Tibial artery (tissue), 4 donors: ENCODE measurements around the gene DQX1.

Experiments used
- DNase-seq, 2 donors: peaks; one replicate each; pipeline ENCODE4 v3.0.0-alpha.2; 2019
- H3K27ac ChIP-seq, 2 donors: fragments of 200-600 bp; sonication (generic) in 1 of 2; 1 replicate in 1 of 2; 2 replicates in 1 of 2; pipeline ENCODE4 v1.5.1; 2018 to 2019; ENCODE audit warnings: mild to moderate bottlenecking in 1 of 2
- H3K27me3 ChIP-seq, 2 donors: fragments of 200-600 bp; sonication (generic) in 1 of 2; one replicate each; pipeline versions ENCODE4 v1.5.1 to v1.6.0; 2016 to 2019
- H3K36me3 ChIP-seq, 3 donors: fragments of 200-600 bp; sonication (generic) in 2 of 3; one replicate each; pipeline ENCODE4 v1.5.1; 2016 to 2019; ENCODE audit warnings: mild to moderate bottlenecking in 2 of 3
- H3K4me1 ChIP-seq, 4 donors: fragments of 200-600 bp; sonication (generic) in 2 of 4; 1 replicate in 3 of 4; 2 replicates in 1 of 4; pipeline ENCODE4 v1.5.1; 2016 to 2019
- H3K4me3 ChIP-seq, 2 donors: fragments of 200-600 bp; sonication (generic) in 1 of 2; 1 replicate in 1 of 2; 2 replicates in 1 of 2; pipeline ENCODE4 v1.5.1; 2018 to 2019; ENCODE audit warnings: mild to moderate bottlenecking in 2 of 2
- H3K9me3 ChIP-seq, 3 donors: fragments of 200-600 bp; sonication (generic) in 1 of 3; one replicate each; pipeline ENCODE4 v1.5.1; 2016 to 2019
- intact Hi-C: fragments of 100-400 bp; cut with DNase I; formaldehyde crosslinking; loops from one replicate; pipeline ENCODE4 v1.15.0; 2023; ENCODE audit warnings: low total_unique reads
- TF ChIP-seq, protein P1 (sequence below), 2 experiments: fragments of 200-600 bp in 1 of 2; fragments of 450-650 bp in 1 of 2; IDR thresholded peaks; one replicate each; pipeline ENCODE4 v1.5.1; 2017 to 2019; ENCODE audit warnings: antibody characterized with exemption in 2 of 2, mild to moderate bottlenecking in 1 of 2, moderate library complexity in 1 of 2

Gene DQX1

DNA sequence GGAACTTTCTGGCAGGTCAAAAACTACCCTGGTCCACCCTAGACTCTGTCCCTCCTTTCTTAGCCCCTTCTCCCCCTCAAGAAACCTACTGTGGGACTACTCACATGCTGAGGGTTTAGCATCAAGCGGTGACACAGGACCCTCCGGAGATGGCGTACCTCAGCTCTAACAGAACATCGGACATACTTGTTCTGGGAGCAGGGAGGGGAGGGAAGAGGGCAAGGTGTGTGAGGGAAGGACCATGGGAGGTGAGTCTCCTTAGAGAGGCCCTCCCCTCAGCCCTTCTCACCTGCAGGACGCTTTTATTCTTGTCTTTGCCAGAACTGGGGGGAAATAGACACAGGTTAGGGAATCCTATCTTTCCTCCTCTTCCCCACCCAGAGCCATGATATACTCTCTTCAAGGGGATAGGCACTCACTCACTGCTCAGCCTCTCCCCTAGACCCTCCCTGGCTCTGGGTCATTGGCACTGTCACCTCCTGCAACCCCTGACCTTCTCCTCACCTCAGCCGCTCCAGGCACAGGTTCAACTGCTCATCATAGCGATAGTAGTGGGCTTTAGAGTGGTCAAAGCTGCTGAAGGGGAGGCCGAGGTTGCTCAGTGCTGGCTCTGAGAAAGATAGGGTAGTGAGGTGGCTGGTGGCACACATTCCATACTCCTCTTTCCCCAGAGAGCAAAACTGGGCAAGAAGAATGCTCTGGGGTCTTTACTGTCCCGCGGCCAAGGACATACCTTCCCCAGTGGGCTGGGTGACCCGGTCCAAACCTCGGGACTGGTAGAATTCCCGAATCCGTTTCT is 20.4 kb downstream of the DQX1 start:
- TF ChIP-seq, protein P1, sequence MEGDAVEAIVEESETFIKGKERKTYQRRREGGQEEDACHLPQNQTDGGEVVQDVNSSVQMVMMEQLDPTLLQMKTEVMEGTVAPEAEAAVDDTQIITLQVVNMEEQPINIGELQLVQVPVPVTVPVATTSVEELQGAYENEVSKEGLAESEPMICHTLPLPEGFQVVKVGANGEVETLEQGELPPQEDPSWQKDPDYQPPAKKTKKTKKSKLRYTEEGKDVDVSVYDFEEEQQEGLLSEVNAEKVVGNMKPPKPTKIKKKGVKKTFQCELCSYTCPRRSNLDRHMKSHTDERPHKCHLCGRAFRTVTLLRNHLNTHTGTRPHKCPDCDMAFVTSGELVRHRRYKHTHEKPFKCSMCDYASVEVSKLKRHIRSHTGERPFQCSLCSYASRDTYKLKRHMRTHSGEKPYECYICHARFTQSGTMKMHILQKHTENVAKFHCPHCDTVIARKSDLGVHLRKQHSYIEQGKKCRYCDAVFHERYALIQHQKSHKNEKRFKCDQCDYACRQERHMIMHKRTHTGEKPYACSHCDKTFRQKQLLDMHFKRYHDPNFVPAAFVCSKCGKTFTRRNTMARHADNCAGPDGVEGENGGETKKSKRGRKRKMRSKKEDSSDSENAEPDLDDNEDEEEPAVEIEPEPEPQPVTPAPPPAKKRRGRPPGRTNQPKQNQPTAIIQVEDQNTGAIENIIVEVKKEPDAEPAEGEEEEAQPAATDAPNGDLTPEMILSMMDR (IDR thresholded peaks at IDR 0.05), result no peak
- DNase-seq, result no peak
- Histone ChIP-seq H3K36me3 (peaks cover 13 to 24% (median 13%) of the 10 kb centered on the region in 3 donors), H3K9me3 (no peaks in the 10 kb centered on the region), H3K4me3 (no peak overlapping the region), H3K4me1 (peaks cover 0 to 45% (median 30%) of the 10 kb centered on the region in 4 donors), H3K27me3 (peaks cover 0 to 43% of the 10 kb centered on the region in 2 donors), H3K27ac (no peak overlapping the region)
- intact Hi-C loops, result no loop called here

DNA sequence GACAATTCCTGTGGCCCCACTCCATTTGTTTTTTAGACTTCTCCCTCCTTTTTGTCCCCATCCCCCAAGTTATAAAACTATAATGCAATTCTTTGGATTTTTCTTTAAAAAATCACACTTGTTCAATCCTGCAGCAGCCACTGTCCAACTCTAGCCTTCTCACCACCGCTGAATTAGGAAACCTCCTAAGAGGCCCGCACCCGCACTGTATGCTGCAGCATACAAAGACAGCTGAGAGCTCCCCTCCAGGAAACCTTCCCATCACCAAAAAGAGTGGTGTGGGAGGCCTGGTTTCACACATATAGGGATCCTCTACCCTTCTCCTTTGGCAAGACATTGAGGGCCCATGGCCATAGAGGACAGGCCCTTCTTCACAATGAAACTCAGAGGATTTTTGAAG is 21.4 kb downstream of the DQX1 start:
- no peak for DNase-seq
- TF ChIP-seq, protein P1 (IDR thresholded peaks at IDR 0.05), result no peak
- Histone ChIP-seq H3K9me3 (no peaks in the 10 kb centered on the region), H3K4me3 (no peak overlapping the region), H3K36me3 (peaks cover 13 to 24% (median 13%) of the 10 kb centered on the region in 3 donors), H3K4me1 (peaks cover 0 to 47% (median 33%) of the 10 kb centered on the region in 4 donors), H3K27me3 (peaks cover 0 to 44% of the 10 kb centered on the region in 2 donors), H3K27ac (no peak overlapping the region)
- intact Hi-C loops, result no loop called here

DNA sequence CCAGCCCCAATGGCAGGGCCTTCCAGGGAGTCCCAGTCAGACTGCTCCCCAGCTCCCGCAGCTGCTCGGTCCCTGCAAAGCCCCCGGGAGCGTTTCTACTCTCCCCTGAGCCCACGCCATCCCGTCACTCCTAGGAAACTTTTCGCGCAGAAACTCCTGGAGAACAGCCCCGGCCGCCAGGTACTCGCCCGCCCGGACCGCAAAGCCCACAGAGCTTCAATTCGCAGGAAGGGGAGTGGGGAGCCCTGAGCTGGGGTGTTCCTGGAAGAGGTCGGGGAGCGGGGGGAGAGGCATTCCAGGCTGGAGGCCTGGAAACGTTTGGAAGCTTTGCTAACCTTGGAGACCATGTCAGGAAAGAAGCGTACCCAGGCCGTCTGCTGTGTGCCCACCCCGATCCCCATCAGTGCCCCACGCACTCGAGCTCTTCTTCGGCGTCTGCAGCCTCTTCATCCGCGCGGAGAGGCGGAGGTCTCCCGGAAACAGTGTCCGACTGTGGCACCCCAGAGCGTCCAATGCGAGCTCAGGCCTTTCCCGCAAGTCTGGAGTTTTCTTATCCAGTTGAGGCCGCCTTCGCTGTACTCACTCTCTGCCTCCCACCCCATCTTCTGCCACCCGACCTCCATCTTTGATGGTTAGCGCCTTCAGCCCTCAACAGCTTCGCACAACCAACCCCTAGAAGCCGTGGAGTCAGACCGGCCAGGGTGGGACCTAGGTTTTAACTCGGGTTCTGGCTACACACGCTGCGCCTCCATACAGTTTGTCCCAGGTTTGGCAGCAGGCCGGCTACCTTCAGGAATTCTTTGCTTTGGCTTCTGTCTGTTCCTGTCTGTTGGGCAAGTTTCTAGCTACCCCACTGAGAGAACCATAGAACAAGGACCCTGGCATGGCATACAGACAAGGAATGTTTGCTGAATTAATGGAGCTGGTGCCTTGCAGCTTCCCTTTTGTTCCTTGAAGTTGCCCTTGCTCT is 22.2 kb downstream of the DQX1 start:
- peaks cover 13 to 24% (median 13%) of the 10 kb centered on the region in 3 donors for H3K36me3 ChIP-seq
- no peaks in the 10 kb centered on the region for H3K9me3 ChIP-seq
- peak overlapping the region; percentile 24 to 43 for H3K27ac ChIP-seq
- peak overlapping the region; percentile 43 to 61 for H3K4me3 ChIP-seq
- TF ChIP-seq, protein P1 (IDR thresholded peaks at IDR 0.05), result no peak
- no peak for DNase-seq
- H3K27me3 ChIP-seq, result peaks cover 0 to 52% of the 10 kb centered on the region in 2 donors
- intact Hi-C loops, result no loop called here
- peaks cover 0 to 55% (median 41%) of the 10 kb centered on the region in 4 donors for H3K4me1 ChIP-seq

DNA sequence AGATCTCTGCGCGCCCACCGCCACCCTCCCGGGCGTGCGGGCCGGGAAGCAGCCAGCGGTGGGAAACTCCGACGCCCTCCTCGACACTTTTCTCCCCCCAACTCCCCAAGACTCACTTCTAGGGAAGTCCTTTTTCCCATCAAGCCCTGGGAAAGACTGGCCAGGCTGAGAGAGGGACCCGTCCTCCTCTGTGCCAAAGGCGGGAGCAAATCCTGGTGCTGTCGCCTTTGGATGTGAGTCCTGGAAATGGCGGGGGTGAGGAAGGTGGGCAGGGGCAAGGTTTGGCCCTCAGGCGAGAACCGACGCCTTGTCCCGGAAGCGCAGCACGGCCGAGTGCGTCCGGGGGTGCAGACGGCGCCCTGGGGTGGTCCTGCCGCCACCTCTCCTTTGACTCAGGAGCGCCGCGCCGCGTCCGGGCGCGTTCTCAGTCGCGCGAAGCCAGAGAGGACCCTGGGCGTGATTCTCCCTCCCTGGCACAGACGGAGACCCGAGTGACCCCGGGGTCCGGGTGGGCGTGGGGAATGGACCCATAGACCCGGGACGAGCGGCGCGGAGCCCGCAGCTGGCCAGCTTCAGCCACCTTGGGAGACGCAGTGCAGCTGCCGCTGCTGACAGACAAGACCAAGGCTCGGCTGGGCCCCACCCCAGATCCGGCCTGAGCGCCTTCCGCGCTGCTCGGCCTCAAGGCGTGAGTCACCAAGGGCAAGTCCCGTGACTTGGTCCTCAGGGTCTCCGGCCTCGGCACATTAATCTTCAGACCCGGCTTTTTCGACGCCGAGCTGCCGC is 23.1 kb downstream of the DQX1 start:
- H3K9me3 ChIP-seq, result no peaks in the 10 kb centered on the region
- peaks cover 0 to 58% (median 48%) of the 10 kb centered on the region in 4 donors for H3K4me1 ChIP-seq
- intact Hi-C loops, result no loop called here
- DNase-seq, result peak; percentile 87 to 88
- TF ChIP-seq, protein P1 (IDR thresholded peaks at IDR 0.05), result no peak
- H3K27ac ChIP-seq, result peak overlapping the region; percentile 27 to 43
- peaks cover 13 to 24% (median 13%) of the 10 kb centered on the region in 3 donors for H3K36me3 ChIP-seq
- peak overlapping the region; percentile 43 to 61 for H3K4me3 ChIP-seq
- peaks cover 0 to 56% of the 10 kb centered on the region in 2 donors for H3K27me3 ChIP-seq
